Measurements from ENCODE around the gene C16orf96.

GRCh38 chr16:4612977-4613635, 57.0 kb downstream of the C16orf96 start:
- TF ChIP-seq EZH2 (IDR thresholded peaks at IDR 0.05; ENCODE audit: borderline replicate concordance, low read depth, low read length, severe bottlenecking) (no peak), CTCF (IDR thresholded peaks at IDR 0.05; ENCODE audit: borderline replicate concordance, extremely low read depth, low read length, poor library complexity, severe bottlenecking) (no peak)
